Neural cell (in vitro differentiated cells): ENCODE data around the gene NUP54. TPM values are rescaled to one million over a fixed set of nuclear protein-coding genes. Genes with fewer than 3 reads are reported as not detected.

ENCODE experiments used
- H2AFZ ChIP-seq: fragments of 200-600, 300-800 bp; sonication (generic), shearing (Covaris generic); 2 replicates; pipeline ENCODE4 v1.6.0; 2014; ENCODE audit warnings: low read depth, mild to moderate bottlenecking, antibody characterized with exemption, low read length, moderate library complexity
- H3F3A ChIP-seq: fragments of 200-600 bp; shearing (Covaris generic); 2 replicates; pipeline ENCODE4 v1.6.1; 2016; ENCODE audit warnings: mild to moderate bottlenecking, moderate library complexity, mixed read lengths, antibody characterized with exemption, low read length; ENCODE audit not compliant: insufficient read depth, poor library complexity, severe bottlenecking
- H3K27ac ChIP-seq: fragments of 200-600, 300-800 bp; sonication (generic), shearing (Covaris generic); 2 replicates; pipeline ENCODE4 v1.5.1; 2014; ENCODE audit warnings: mild to moderate bottlenecking, low read length, moderate library complexity
- H3K27me3 ChIP-seq: fragments of 300-800, 200-600 bp; sonication (generic), shearing (Covaris generic); 2 replicates; pipeline ENCODE4 v1.6.0; 2014; ENCODE audit warnings: mild to moderate bottlenecking, low read depth, low read length, moderate library complexity; ENCODE audit not compliant: insufficient read depth
- H3K36me3 ChIP-seq: fragments of 300-800, 200-600 bp; sonication (generic), shearing (Covaris generic); 2 replicates; pipeline ENCODE4 v1.5.1; 2014; ENCODE audit warnings: mild to moderate bottlenecking, antibody characterized with exemption, low read length, moderate library complexity; ENCODE audit not compliant: insufficient read depth
- H3K4me2 ChIP-seq: fragments of 300-800, 200-600 bp; sonication (generic), shearing (Covaris generic); 2 replicates; pipeline ENCODE4 v1.6.0; 2014; ENCODE audit warnings: mild to moderate bottlenecking, low read length
- H3K4me3 ChIP-seq: fragments of 300-800, 200-600 bp; sonication (generic), shearing (Covaris generic); 2 replicates; pipeline ENCODE4 v1.5.1; 2014; ENCODE audit warnings: mild to moderate bottlenecking, low read length, moderate library complexity
- H3K79me2 ChIP-seq: fragments of 200-600 bp; shearing (Covaris generic); replicated peaks from 2 replicates; pipeline ENCODE4 v1.6.0; 2014; ENCODE audit warnings: mild to moderate bottlenecking, low read length, moderate library complexity; ENCODE audit not compliant: insufficient read depth
- H3K9ac ChIP-seq: fragments of 300-800, 200-600 bp; sonication (generic), shearing (Covaris generic); 2 replicates; pipeline ENCODE4 v1.6.1; 2016; ENCODE audit warnings: mild to moderate bottlenecking, low read length, mixed read lengths
- H3K9me2 ChIP-seq: fragments of 200-600 bp; shearing (Covaris generic); 2 replicates; pipeline ENCODE4 v1.6.1; 2016; ENCODE audit warnings: mild to moderate bottlenecking, low read length, mixed read lengths; ENCODE audit not compliant: insufficient read depth
- H3K9me3 ChIP-seq: fragments of 200-600, 300-800 bp; sonication (generic), shearing (Covaris generic); 2 replicates; pipeline ENCODE4 v1.6.1; 2016; ENCODE audit warnings: mild to moderate bottlenecking, mixed run types, low read length, moderate library complexity, mixed read lengths
- H4K20me1 ChIP-seq: fragments of 200-600 bp; shearing (Covaris generic); 2 replicates; pipeline ENCODE4 v1.6.1; 2016; ENCODE audit warnings: mild to moderate bottlenecking, mixed run types; ENCODE audit not compliant: insufficient read depth
- CTCF ChIP-seq: fragments of 450-650 bp; IDR thresholded peaks from 2 replicates; pipeline ENCODE4 v1.5.1; 2014; ENCODE audit warnings: antibody characterized with exemption, mild to moderate bottlenecking, moderate library complexity; ENCODE audit not compliant: poor library complexity, severe bottlenecking
- EP300 ChIP-seq: fragments of 450-650 bp; conservative IDR thresholded peaks from 2 replicates; pipeline ENCODE4 v1.6.1; 2014; ENCODE audit warnings: antibody characterized with exemption, mild to moderate bottlenecking, moderate library complexity; ENCODE audit not compliant: poor library complexity, severe bottlenecking
- EZH2 ChIP-seq: fragments of 200-600, 300-800 bp; shearing (Covaris generic), sonication (generic); IDR thresholded peaks from 2 replicates; pipeline ENCODE4 v1.6.1; 2014; ENCODE audit warnings: antibody characterized with exemption, low read length, borderline replicate concordance, mild to moderate bottlenecking; ENCODE audit not compliant: insufficient read depth, poor library complexity, severe bottlenecking
- MXI1 ChIP-seq: fragments of 450-650 bp; conservative IDR thresholded peaks from 2 replicates; pipeline ENCODE4 v1.6.1; 2014; ENCODE audit warnings: antibody characterized with exemption, mild to moderate bottlenecking; ENCODE audit not compliant: poor library complexity, severe bottlenecking
- POLR2AphosphoS5 ChIP-seq: IDR thresholded peaks from 2 replicates; pipeline ENCODE4 v1.6.1; 2012
- RAD21 ChIP-seq: fragments of 450-650 bp; conservative IDR thresholded peaks from 2 replicates; pipeline ENCODE4 v1.6.1; 2014; ENCODE audit warnings: antibody characterized with exemption, mild to moderate bottlenecking, moderate library complexity
- REST ChIP-seq: IDR thresholded peaks from 2 replicates; pipeline ENCODE4 v1.6.1; 2012; ENCODE audit warnings: borderline replicate concordance
- SMC3 ChIP-seq: fragments of 450-650 bp; conservative IDR thresholded peaks from 2 replicates; pipeline ENCODE4 v1.6.1; 2014; ENCODE audit warnings: antibody characterized with exemption, mild to moderate bottlenecking, moderate library complexity; ENCODE audit not compliant: poor library complexity
- TAF1 ChIP-seq: IDR thresholded peaks from 2 replicates; pipeline ENCODE4 v1.6.1; 2012; ENCODE audit warnings: low read depth
- polyA plus RNA-seq: library from polyadenylated mRNA; depleted of rRNA; stranded (reverse); fragments of >200 nt; gene quantifications from 2 replicates; pipeline ENCODE4 v1.2.3, GENCODE V29; 2014

Gene NUP54
- polyA plus RNA-seq, 1 donor from 2014 or later = 103 TPM

GRCh38 chr4:76116821-76117220 lies 31.4 kb downstream of the NUP54 start:
- no peaks in the 10 kb centered on the region for H3K27me3 ChIP-seq
- no peak overlapping the region for H3K4me2 ChIP-seq
- no peak overlapping the region for H3K9ac ChIP-seq
- H3K27ac ChIP-seq = no peak overlapping the region
- H2AFZ ChIP-seq = no peak overlapping the region
- no peaks in the 10 kb centered on the region for H3F3A ChIP-seq
- H3K4me3 ChIP-seq = no peak overlapping the region
- TF ChIP-seq EP300 = no peak
- TF ChIP-seq REST = no peak
- no peak for TF ChIP-seq MXI1
- TF ChIP-seq EZH2 = no peak
- TF ChIP-seq CTCF = no peak
- TF ChIP-seq TAF1 = no peak
- TF ChIP-seq SMC3 = no peak
- TF ChIP-seq POLR2AphosphoS5 = no peak
- no peaks in the 10 kb centered on the region for H3K79me2 ChIP-seq
- no peaks in the 10 kb centered on the region for H3K9me3 ChIP-seq
- peaks cover 13% of the 10 kb centered on the region for H3K36me3 ChIP-seq
- no peaks in the 10 kb centered on the region for H3K9me2 ChIP-seq
- no peaks in the 10 kb centered on the region for H4K20me1 ChIP-seq

GRCh38 chr4:76108467-76109181 lies 39.6 kb downstream of the NUP54 start:
- Histone ChIP-seq H3K9me2 (no peaks in the 10 kb centered on the region), H3K4me3 (no peak overlapping the region), H3K4me2 (no peak overlapping the region), H3K27me3 (no peaks in the 10 kb centered on the region), H2AFZ (no peak overlapping the region), H3F3A (no peaks in the 10 kb centered on the region), H4K20me1 (no peaks in the 10 kb centered on the region), H3K9me3 (no peaks in the 10 kb centered on the region), H3K27ac (no peak overlapping the region), H3K9ac (no peak overlapping the region), H3K79me2 (no peaks in the 10 kb centered on the region), H3K36me3 (no peaks in the 10 kb centered on the region)
- TF ChIP-seq SMC3 = no peak
- no peak for TF ChIP-seq TAF1
- no peak for TF ChIP-seq CTCF
- TF ChIP-seq POLR2AphosphoS5 = no peak
- TF ChIP-seq RAD21 = no peak
- no peak for TF ChIP-seq REST
- TF ChIP-seq EZH2 = no peak
